ENCODE measurements around the gene ZNF880. TPM values are rescaled to one million over a fixed set of nuclear protein-coding genes. Genes with fewer than 3 reads are reported as not detected.

ZNF880 gene
- total RNA-seq, 1 experiment from 2014 or later = 10.9 TPM

- H3K9me3 ChIP-seq (ENCODE audit: control insufficient read depth, insufficient read depth, low read depth, low read length) = peaks cover 10% of the 10 kb centered on the region; the same call in 1 of the 2 replicates
- ATAC-seq = no peak
- H3K27ac ChIP-seq (ENCODE audit: low read length) = no peak overlapping the region
- H3K4me3 ChIP-seq (ENCODE audit: low read depth in 2 of 2, low read length in 2 of 2) = no peak overlapping the region
- no peaks in the 10 kb centered on the region for H3K36me3 ChIP-seq (ENCODE audit: control insufficient read depth, insufficient read depth, low read length)
- in situ Hi-C loops (cut with HindIII; ENCODE audit: low pct_unique_long_range_greater_than_20kb, low sequenced_read_pairs) (no loop called here), intact Hi-C loops (cut with micrococcal nuclease; ENCODE audit: unreplicated experiment) (no loop called here)
- H3K4me1 ChIP-seq (ENCODE audit: control insufficient read depth, insufficient read depth, low read length) = no peaks in the 10 kb centered on the region
- CTCF ChIA-PET = no interaction called here
- no TSS peak for BruUV-seq (replicated peaks)
- no peaks in the 10 kb centered on the region for H3K27me3 ChIP-seq (ENCODE audit: control insufficient read depth, insufficient read depth, low read length)
- no peak for TF ChIP-seq SIN3A (IDR thresholded peaks at IDR 0.05; ENCODE audit: borderline replicate concordance, insufficient read depth, low read depth, low read length)
- no peak for TF ChIP-seq REST (IDR thresholded peaks at IDR 0.05; ENCODE audit: insufficient read depth in 1 of 2, low read depth in 2 of 2, low read length in 1 of 2)
- TF ChIP-seq TCF7L2 (IDR thresholded peaks at IDR 0.05; ENCODE audit: low read depth, low read length) = no peak
- TF ChIP-seq, protein P1, sequence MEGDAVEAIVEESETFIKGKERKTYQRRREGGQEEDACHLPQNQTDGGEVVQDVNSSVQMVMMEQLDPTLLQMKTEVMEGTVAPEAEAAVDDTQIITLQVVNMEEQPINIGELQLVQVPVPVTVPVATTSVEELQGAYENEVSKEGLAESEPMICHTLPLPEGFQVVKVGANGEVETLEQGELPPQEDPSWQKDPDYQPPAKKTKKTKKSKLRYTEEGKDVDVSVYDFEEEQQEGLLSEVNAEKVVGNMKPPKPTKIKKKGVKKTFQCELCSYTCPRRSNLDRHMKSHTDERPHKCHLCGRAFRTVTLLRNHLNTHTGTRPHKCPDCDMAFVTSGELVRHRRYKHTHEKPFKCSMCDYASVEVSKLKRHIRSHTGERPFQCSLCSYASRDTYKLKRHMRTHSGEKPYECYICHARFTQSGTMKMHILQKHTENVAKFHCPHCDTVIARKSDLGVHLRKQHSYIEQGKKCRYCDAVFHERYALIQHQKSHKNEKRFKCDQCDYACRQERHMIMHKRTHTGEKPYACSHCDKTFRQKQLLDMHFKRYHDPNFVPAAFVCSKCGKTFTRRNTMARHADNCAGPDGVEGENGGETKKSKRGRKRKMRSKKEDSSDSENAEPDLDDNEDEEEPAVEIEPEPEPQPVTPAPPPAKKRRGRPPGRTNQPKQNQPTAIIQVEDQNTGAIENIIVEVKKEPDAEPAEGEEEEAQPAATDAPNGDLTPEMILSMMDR (IDR thresholded peaks at IDR 0.05) = no peak
- no peak for TF ChIP-seq POLR2AphosphoS5 (IDR thresholded peaks at IDR 0.05; ENCODE audit: low read depth, low read length)
- POLR2A ChIA-PET = no interaction called here
- no peak for DNase-seq (ENCODE audit: low read depth, low spot score)
Measured at GRCh38 chr19:52331757-52332156, 38.0 kb upstream of the ZNF880 start.

DNA sequence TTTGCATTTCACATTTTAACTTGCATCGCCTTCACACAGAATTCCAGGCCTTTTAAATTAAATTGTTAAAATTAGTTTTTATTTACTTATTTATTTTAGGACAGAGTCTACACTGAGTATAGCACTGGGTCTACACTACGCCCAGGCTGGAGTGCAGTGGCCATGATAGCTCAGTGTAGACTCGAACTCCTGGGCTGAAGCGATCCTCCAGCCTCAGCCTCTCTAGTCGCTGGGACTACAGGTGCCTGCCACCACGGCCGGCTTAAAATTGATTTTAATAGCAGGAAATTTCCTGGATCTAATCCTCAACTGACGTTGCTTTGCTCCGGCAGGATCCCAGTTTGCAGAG lies 34.0 kb upstream of the ZNF880 start:
- no TSS peak for BruUV-seq (replicated peaks)
- intact Hi-C loops (cut with micrococcal nuclease; ENCODE audit: unreplicated experiment) (no loop called here), in situ Hi-C loops (cut with HindIII; ENCODE audit: low pct_unique_long_range_greater_than_20kb, low sequenced_read_pairs) (no loop called here)
- Histone ChIP-seq H3K4me3 (ENCODE audit: low read depth in 2 of 2, low read length in 2 of 2) (peak overlapping the region in 1 of 2 experiments; percentile 39; a peak in 1 of 4 replicates), H3K27me3 (ENCODE audit: control insufficient read depth, insufficient read depth, low read length) (no peaks in the 10 kb centered on the region), H3K4me1 (ENCODE audit: control insufficient read depth, insufficient read depth, low read length) (no peaks in the 10 kb centered on the region), H3K9me3 (ENCODE audit: control insufficient read depth, insufficient read depth, low read depth, low read length) (peaks cover 7% of the 10 kb centered on the region; the same call in 1 of the 2 replicates), H3K27ac (ENCODE audit: low read length) (no peak overlapping the region), H3K36me3 (ENCODE audit: control insufficient read depth, insufficient read depth, low read length) (no peaks in the 10 kb centered on the region)
- ChIA-PET POLR2A (no interaction called here), CTCF (no interaction called here)
- no peak for DNase-seq (ENCODE audit: low read depth, low spot score)
- no peak for TF ChIP-seq SIN3A (IDR thresholded peaks at IDR 0.05; ENCODE audit: borderline replicate concordance, insufficient read depth, low read depth, low read length)
- TF ChIP-seq TCF7L2 (IDR thresholded peaks at IDR 0.05; ENCODE audit: low read depth, low read length) = no peak
- no peak for TF ChIP-seq REST (IDR thresholded peaks at IDR 0.05; ENCODE audit: insufficient read depth in 1 of 2, low read depth in 2 of 2, low read length in 1 of 2)
- TF ChIP-seq POLR2AphosphoS5 (IDR thresholded peaks at IDR 0.05; ENCODE audit: low read depth, low read length) = no peak
- TF ChIP-seq, protein P1 (IDR thresholded peaks at IDR 0.05) = no peak
- no peak for ATAC-seq

Measured in Panc1 (cell line).